Choroid plexus epithelial cell (primary cell): ENCODE measurements around the gene FLNC.

Source experiments
- DNase-seq: peaks from one replicate; pipeline ENCODE4 v3.0.0-alpha.2; 2010; ENCODE audit warnings: low read depth
- H3K4me3 ChIP-seq: 2 replicates; pipeline ENCODE4 v1.5.1; 2011; ENCODE audit warnings: low read depth, mild to moderate bottlenecking, control low read depth, low read length, moderate library complexity
- TF ChIP-seq, protein P1 (sequence below): conservative IDR thresholded peaks from 2 replicates; pipeline ENCODE4 v1.5.1; 2011; ENCODE audit warnings: low read depth, mild to moderate bottlenecking, control low read depth, inconsistent platforms, low read length, moderate library complexity

The FLNC gene

DNA sequence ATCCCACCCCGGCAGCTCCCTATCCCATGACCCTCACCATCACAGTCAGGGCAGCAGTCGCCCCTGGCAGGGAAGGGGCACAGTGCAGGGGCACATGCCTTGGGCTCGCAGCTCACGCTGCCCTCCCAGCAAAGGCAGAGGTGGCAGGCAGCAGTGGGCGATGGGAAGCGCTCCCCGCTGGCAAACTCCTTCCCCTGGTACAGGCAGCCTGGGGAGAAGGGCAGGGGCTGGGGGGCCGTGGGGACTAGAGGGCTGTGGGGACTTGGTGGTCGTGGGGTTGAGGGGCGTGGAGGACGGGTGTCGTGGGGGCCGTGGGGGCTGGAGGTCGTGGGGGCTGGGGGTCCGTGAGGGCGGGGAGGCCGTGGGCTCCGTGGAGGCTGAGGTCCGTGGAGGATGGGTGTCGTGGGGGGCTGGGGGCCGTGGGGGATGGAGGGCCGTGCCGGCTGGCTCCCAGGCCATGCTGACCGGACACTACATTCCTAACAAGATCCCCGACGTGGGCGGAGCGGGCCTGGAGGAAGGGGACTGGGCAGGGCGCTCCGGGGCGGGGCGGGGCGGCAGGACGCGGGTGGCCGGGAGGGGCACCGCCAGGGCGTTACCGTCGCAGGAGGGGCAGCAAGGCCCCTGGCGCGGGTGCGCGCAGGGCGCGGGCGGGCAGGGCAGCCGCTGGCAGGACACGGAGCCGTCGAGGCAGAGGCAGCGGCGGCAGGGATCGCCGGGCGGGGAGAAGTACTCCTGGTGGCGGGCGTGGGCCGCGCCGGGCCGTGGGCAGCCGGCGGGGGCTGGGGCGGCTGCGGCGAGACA lies 60.3 kb downstream of the FLNC start:
- TF ChIP-seq, protein P1, sequence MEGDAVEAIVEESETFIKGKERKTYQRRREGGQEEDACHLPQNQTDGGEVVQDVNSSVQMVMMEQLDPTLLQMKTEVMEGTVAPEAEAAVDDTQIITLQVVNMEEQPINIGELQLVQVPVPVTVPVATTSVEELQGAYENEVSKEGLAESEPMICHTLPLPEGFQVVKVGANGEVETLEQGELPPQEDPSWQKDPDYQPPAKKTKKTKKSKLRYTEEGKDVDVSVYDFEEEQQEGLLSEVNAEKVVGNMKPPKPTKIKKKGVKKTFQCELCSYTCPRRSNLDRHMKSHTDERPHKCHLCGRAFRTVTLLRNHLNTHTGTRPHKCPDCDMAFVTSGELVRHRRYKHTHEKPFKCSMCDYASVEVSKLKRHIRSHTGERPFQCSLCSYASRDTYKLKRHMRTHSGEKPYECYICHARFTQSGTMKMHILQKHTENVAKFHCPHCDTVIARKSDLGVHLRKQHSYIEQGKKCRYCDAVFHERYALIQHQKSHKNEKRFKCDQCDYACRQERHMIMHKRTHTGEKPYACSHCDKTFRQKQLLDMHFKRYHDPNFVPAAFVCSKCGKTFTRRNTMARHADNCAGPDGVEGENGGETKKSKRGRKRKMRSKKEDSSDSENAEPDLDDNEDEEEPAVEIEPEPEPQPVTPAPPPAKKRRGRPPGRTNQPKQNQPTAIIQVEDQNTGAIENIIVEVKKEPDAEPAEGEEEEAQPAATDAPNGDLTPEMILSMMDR: no peak
- no peak overlapping the region for H3K4me3 ChIP-seq
- DNase-seq: no peak

DNA sequence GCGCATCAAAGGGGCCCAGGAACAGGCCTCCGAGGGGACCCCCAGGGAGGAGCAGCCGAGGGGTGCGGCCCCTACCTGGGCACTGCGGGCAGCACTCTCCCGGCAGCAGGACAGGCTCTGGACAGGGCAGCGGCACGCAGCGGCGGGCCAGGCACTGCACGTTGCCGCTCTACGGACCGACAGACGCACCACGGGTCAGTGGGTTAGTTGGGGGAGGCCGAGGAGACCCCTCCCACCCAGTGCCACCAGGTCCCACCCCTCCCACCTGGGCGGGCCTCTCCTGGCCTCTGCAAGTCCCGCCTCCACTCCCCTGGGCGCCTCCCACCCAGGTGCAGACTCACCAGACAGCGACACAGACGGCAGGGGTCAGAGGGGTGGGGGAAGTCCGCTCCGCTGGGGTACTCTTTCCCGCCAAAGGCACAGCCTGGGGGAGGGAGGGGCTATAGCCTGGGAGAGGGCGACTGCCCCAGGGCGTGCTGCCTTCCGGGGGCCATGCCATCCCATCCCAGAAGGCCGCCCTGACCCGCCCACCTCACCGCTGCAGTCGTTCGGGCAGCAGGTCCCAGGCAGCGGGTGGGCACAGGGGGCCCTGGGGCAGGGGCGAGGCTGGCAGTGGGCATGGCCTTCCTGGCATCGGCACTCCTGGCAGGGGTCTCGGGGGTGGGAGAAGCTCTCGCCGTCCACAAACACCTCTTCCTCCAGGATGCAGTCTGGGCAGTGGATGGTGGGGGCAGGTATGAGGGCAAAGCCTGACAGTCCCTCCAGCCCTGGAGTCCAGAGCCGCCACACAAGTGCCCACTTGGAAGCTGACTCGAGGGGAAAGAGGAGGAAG lies 61.1 kb downstream of the FLNC start:
- no peak for DNase-seq
- no peak overlapping the region for H3K4me3 ChIP-seq
- TF ChIP-seq, protein P1: no peak

DNA sequence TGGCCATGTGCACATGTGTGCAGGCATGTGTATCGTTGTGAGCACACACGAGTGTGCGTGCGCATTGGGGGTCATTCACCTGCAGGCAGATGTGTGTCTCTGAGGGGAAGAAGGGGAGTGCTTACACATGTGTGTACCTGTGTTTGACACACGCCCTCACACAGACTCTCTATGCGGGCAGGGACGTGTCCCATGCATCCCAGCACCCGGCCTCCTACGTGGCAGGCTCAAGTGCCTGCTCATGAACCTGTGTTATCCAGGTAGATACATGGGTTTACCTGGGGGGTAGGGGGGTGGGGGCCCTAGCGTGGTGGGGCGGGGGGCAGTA lies 61.7 kb downstream of the FLNC start:
- H3K4me3 ChIP-seq: no peak overlapping the region
- TF ChIP-seq, protein P1: no peak

DNA sequence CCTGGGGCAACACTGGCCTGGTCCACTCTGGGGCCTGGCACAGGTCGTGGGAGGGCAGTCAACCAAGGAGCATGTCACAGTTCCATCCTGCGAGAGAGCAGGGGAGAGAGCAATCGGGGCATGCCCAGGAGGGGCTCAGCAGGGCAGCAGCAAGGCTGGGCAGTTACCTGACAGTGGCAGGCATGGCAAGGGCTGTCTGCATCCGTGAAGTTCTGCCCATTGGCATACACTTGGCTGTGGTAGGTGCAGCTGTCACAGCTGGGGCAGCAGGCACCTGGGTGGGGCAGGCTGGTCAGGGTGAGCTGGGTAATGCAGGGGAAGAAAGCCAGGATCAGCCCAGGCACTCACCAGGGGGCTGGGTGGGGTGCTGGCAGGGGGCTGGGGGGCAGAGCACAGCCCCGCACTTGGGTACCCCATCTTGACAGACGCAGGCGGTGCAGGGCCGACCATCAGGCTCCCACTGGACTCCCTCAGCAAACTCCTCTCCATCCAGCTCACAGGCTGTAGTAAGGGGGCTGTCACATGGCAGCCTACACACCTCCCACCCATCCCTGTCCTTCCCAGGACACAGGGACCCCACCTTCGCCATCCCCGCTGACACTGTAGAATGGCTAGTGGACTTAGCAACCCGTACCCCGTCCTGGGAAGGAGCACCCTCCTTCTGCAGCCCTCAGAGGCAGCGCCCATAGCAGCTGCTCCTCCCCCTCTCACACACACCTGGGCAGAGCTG lies 62.5 kb downstream of the FLNC start:
- TF ChIP-seq, protein P1: no peak
- DNase-seq: no peak
- no peak overlapping the region for H3K4me3 ChIP-seq

More for the DNA sequence above, 61.7 kb downstream of the FLNC start:
- DNase-seq: no peak

DNA sequence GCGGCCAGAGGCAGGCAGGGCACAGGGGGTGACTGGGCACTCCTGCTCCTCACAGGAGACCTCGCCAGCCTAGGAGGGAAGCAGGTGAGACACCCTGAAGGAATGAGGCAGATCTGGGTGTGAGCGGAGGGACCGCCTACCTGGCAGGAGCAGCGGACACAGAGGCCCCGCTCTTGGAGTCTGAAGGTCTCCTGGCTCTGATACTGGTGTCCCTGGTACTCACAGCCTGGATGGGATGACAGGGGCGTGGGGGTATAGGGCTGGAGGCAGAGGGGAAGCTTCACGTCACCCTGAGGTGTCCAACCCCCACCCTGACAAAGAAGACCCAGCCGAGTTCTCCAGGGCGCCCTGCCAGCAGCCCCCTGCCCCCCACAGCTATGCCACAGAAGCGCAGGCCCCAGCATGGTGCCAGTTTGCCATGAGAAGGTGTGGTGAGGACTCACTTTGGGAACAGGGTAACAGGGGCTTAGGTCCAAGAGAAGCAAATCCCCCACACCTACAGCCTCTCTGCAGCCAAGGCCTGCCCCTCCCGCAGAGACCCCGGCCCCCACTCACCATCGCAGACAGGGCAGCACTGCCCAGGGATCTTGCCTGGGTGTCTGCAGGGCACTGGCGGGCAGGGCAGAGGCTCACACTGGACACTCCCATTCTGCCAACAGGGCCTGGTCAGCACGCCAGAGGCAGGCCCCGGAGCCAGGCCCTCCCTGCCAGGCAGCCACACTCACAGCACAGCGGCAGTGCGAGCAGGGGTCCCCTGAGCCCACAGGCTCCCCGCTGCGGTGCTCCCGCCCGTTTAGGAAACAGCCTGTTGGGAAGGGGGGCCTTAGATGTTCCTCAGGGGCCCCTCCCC lies 63.3 kb downstream of the FLNC start:
- TF ChIP-seq, protein P1: no peak
- no peak for DNase-seq
- no peak overlapping the region for H3K4me3 ChIP-seq

DNA sequence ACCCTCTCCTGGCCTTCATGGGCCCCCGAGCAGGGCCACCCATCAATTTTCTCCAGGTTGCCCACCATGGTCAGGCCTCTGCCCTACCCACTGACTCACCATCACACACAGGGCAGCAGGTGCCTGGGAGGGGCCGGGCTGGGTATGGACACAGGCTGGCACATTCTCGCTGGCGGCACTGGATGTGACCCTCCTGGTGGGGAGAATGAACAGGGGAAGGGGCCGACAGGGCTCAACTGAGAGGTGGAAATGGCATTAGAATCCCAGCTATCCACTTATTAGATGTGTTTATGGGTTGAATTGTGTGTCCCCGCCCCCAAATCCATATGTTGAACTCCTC lies 63.9 kb downstream of the FLNC start:
- DNase-seq: no peak
- H3K4me3 ChIP-seq: no peak overlapping the region
- TF ChIP-seq, protein P1: no peak
